Right hindlimb (tissue), 1 donor: Measurements from ENCODE around the gene BRSK1.

Experiments
- DNase-seq: peaks from one replicate; pipeline ENCODE4 v3.0.0-alpha.2; 2018

The BRSK1 gene

DNA sequence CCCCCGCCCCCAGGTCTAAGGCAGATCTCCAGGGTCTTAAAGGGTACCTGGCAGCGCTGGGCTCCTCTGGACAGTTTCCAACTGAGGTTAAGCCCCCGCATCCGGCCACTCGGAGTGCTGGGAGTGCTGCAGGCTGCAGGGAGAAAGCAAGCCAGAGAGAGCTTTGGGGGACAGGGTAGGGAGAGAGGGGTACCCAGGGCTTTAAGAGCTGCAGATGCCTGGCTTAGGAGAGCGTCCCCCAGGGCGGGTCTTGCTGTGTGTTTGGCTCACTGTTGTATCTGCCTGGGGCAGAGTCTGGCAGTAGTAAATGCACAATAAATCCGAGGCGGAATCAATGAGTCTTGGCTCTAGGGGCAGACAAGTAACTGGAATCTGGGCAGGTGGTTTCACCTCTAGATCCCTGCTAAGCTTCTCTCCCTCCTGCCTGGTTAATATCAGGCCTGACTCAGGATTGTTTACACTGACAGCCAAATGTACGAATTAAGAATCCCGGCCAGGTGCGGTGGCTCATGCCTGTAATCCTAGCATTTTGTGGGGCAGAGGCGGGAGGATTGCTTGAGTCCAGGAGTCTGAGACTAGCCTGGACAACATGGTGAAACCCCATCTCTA is 71.5 kb downstream of the BRSK1 start:
- DNase-seq, result peak; percentile 23

DNA sequence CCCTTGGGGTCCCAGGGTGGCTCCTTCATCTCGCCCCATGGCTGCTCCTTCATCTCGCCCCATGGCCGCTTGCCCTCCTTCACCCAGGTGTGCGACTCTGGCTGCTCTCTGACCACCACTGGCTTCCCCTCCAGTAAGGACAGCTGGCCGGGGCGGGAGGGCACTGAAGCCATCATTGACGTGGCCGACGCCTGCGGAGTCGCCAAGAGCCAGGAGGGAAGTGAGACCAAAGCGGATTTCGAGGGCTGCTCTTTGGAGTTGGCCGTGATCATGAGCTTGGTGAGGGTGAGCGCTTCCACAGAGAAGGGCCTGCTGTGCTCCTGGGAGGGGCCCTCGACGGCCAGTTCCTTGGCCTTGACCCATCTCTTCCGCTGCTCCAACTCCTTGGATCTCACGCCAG is 74.7 kb downstream of the BRSK1 start:
- DNase-seq, result no peak

GRCh38 chr19:55358943-55359908 is 75.4 kb downstream of the BRSK1 start:
- DNase-seq, result no peak

- no peak for DNase-seq
These were observed 77.1 kb downstream of the BRSK1 start for GRCh38 chr19:55360902-55361301.
